CD4-positive, alpha-beta T cell (primary cell): ENCODE results near the gene DIAPH2. TPM values are rescaled to one million over a fixed set of nuclear protein-coding genes. Genes with fewer than 3 reads are reported as not detected.

ENCODE experiments used
- ATAC-seq: fragments of 200-7000 bp; cut with Tn5 transposase; one replicate; pipeline ENCODE4 v1.10.0; 2022; ENCODE audit warnings: mild to moderate bottlenecking; ENCODE audit not compliant: poor library complexity
- CTCF ChIA-PET: fragments of 350-600 bp; sonication (Branson Sonifier 250); formaldehyde crosslinking; loops from one replicate; lab custom pipeline; 2021; ENCODE audit warnings: antibody characterized with exemption, inconsistent platforms; lab: Charles Lee
- POLR2A ChIA-PET: fragments of 350-600 bp; sonication (Branson Sonifier 250); formaldehyde crosslinking; loops from one replicate; lab custom pipeline; 2021; ENCODE audit warnings: antibody characterized with exemption, inconsistent platforms; lab: Charles Lee
- DNase-seq, 14 experiments: peaks; one replicate each; pipeline ENCODE4 v3.0.0-alpha.2; 2013 to 2020; ENCODE audit warnings: mixed read lengths in 2 of 14
- H3K27ac ChIP-seq, 2 donors: one replicate each; pipeline versions ENCODE4 v1.5.1 to v1.7.0; 2013; ENCODE audit warnings: low read length in 2 of 2, low read depth in 1 of 2, mild to moderate bottlenecking in 1 of 2
- H3K27me3 ChIP-seq, 2 experiments: 1 replicate in 1 of 2; 2 replicates in 1 of 2; pipeline versions ENCODE4 v1.6.1 to v1.7.0; 2013; ENCODE audit warnings: low read length in 2 of 2, control low read depth in 1 of 2, mild to moderate bottlenecking in 1 of 2, moderate library complexity in 1 of 2; ENCODE audit not compliant: insufficient read depth in 2 of 2, control insufficient read depth in 1 of 2
- H3K36me3 ChIP-seq: one replicate; pipeline ENCODE4 v1.6.1; 2013; ENCODE audit warnings: low read length, control low read depth; ENCODE audit not compliant: insufficient read depth
- H3K4me1 ChIP-seq: one replicate; pipeline ENCODE4 v1.6.1; 2013; ENCODE audit warnings: low read length, control low read depth; ENCODE audit not compliant: insufficient read depth
- H3K4me3 ChIP-seq: one replicate; pipeline ENCODE4 v1.5.1; 2013; ENCODE audit warnings: mild to moderate bottlenecking, low read length, moderate library complexity
- H3K9me3 ChIP-seq, 2 experiments: 1 replicate in 1 of 2; 2 replicates in 1 of 2; pipeline versions ENCODE4 v1.6.1 to v1.7.0; 2013; ENCODE audit warnings: low read length in 2 of 2, mild to moderate bottlenecking in 2 of 2, control low read depth in 1 of 2, moderate library complexity in 1 of 2; ENCODE audit not compliant: control insufficient read depth in 1 of 2, insufficient read depth in 1 of 2
- H3K27ac Mint-ChIP-seq: one replicate; pipeline ENCODE4 v1.8.0; 2020; ENCODE audit warnings: mixed read lengths
- H3K27me3 Mint-ChIP-seq: one replicate; pipeline ENCODE4 v1.8.0; 2021; ENCODE audit warnings: mixed read lengths
- H3K36me3 Mint-ChIP-seq: one replicate; pipeline ENCODE4 v1.8.0; 2021; ENCODE audit warnings: low read depth, mixed read lengths
- H3K4me1 Mint-ChIP-seq: one replicate; pipeline ENCODE4 v1.8.0; 2021; ENCODE audit warnings: low read depth, mixed read lengths
- H3K4me3 Mint-ChIP-seq: one replicate; pipeline ENCODE4 v1.8.0; 2020; ENCODE audit warnings: mild to moderate bottlenecking, mixed read lengths
- H3K9me3 Mint-ChIP-seq: one replicate; pipeline ENCODE4 v1.8.0; 2020; ENCODE audit warnings: mixed read lengths
- intact Hi-C, 2 experiments: fragments of 100-400 bp; cut with DNase I in 1 of 2; cut with micrococcal nuclease in 1 of 2; formaldehyde crosslinking; loops; one replicate each; pipeline versions ENCODE4 v1.15.1 to v1.9.0; 2023 to 2025; cut with DNase I, micrococcal nuclease
- total RNA-seq, 174 experiments: library from RNA in 2 of 174; stranded (reverse) in 2 of 174; gene quantifications; one replicate each; pipeline ENCODE4 v1.2.3 and lab custom pipeline; 2021 to 2026
- TF ChIP-seq, protein P1 (sequence below): fragments of 200-600 bp; IDR thresholded peaks from one replicate; pipeline ENCODE4 v1.8.0; 2022; ENCODE audit warnings: antibody characterized with exemption, mild to moderate bottlenecking

The DIAPH2 gene
- total RNA-seq, 2 experiments from 2014 or later, result 11.4 to 11.7 TPM

DNA sequence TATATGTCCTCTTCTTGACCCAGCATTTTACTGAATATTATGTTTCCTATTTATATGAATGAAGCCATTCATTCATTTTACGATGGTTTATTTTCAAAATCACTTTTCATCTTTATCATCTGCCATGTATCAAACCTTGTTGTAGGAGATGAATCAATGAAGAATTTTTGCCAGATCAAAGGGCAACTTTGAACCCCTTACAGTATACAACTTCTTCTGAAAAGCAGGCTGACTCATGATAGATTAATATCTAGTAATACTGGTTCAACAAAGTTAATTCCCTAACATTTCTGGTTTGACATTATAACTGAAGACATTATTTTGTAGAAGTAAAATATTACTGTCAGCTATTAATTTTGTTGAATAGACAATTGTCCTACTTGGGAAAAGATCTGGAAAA is 425.1 kb downstream of the DIAPH2 start:
- Histone ChIP-seq H3K36me3 (no peaks in the 10 kb centered on the region), H3K27me3 (no peaks in the 10 kb centered on the region), H3K27ac (no peak overlapping the region), H3K4me3 (no peak overlapping the region), H3K9me3 (no peaks in the 10 kb centered on the region), H3K4me1 (no peaks in the 10 kb centered on the region)
- no peaks in the 10 kb centered on the region for H3K27me3 Mint-ChIP-seq
- H3K27ac Mint-ChIP-seq, result no peak overlapping the region
- intact Hi-C loops, result no loop called here
- no peaks in the 10 kb centered on the region for H3K36me3 Mint-ChIP-seq
- ChIA-PET POLR2A (no interaction called here), CTCF (no interaction called here)
- H3K4me1 Mint-ChIP-seq, result no peaks in the 10 kb centered on the region
- no peak overlapping the region for H3K4me3 Mint-ChIP-seq
- no peaks in the 10 kb centered on the region for H3K9me3 Mint-ChIP-seq
- TF ChIP-seq, protein P1, sequence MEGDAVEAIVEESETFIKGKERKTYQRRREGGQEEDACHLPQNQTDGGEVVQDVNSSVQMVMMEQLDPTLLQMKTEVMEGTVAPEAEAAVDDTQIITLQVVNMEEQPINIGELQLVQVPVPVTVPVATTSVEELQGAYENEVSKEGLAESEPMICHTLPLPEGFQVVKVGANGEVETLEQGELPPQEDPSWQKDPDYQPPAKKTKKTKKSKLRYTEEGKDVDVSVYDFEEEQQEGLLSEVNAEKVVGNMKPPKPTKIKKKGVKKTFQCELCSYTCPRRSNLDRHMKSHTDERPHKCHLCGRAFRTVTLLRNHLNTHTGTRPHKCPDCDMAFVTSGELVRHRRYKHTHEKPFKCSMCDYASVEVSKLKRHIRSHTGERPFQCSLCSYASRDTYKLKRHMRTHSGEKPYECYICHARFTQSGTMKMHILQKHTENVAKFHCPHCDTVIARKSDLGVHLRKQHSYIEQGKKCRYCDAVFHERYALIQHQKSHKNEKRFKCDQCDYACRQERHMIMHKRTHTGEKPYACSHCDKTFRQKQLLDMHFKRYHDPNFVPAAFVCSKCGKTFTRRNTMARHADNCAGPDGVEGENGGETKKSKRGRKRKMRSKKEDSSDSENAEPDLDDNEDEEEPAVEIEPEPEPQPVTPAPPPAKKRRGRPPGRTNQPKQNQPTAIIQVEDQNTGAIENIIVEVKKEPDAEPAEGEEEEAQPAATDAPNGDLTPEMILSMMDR, result no peak
- DNase-seq (no peak), ATAC-seq (no peak)

DNA sequence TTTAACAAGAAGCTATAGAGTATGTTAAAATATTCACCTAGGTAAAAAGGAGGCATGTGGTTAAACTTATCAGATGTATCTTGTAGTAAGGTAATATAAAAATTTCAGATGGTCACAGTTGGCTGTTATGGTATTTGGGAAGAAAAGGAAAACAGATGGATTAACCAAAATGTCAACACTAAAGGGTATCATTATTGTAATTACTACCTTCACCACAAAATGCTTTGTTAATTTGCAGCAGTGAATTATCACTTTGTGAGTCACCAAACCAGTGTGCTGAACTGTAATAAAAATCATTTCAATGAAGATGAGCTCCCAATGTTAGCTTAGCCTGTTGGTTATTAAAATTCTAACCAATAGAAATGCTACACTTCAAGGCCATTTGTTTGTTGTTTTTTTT is 432.9 kb downstream of the DIAPH2 start:
- no peaks in the 10 kb centered on the region for H3K27me3 Mint-ChIP-seq
- no peaks in the 10 kb centered on the region for H3K36me3 ChIP-seq
- H3K4me1 Mint-ChIP-seq, result no peaks in the 10 kb centered on the region
- POLR2A ChIA-PET, result no interaction called here
- ATAC-seq, result no peak
- no peaks in the 10 kb centered on the region for H3K9me3 Mint-ChIP-seq
- no peaks in the 10 kb centered on the region for H3K4me1 ChIP-seq
- no peaks in the 10 kb centered on the region for H3K9me3 ChIP-seq
- H3K36me3 Mint-ChIP-seq, result peaks cover 14% of the 10 kb centered on the region
- DNase-seq, result no peak
- CTCF ChIA-PET, result no interaction called here
- H3K27me3 ChIP-seq, result no peaks in the 10 kb centered on the region
- intact Hi-C loops, result no loop called here
- no peak overlapping the region for H3K27ac Mint-ChIP-seq
- H3K27ac ChIP-seq, result no peak overlapping the region
- TF ChIP-seq, protein P1, result no peak
- H3K4me3 Mint-ChIP-seq, result no peak overlapping the region
- H3K4me3 ChIP-seq, result no peak overlapping the region

DNA sequence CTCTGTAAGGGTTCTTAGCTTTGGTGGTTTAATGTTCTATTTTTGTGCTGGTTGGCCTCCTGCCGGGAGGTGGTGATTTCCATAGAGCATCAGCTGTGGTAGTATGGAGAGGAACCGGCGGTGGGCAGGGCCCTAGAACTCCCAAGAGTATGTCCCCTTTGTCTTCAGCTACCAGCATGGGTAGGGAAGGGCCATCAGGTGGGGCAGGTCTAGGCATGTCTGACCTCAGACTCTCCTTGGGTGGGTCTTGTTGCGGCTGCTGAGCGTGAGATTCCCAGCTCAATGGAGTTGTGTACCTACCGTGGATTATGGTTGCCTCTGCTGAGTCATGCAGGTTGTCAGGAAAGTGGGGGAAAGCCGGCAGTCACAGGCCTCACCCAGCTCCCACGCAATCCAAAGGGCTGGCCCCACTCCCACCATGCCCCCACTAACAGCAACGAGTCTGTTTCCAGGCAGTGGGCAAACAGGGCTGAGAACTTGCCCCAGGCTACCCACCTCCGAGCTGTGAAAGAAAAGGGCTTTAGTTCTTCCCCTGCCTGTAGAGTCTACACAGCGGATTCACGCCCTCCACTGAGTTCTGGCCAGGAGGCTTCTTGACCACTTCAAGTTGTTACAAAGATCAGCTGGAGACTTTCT is 434.9 kb downstream of the DIAPH2 start:
- Mint-ChIP-seq H3K9me3 (no peaks in the 10 kb centered on the region), H3K4me3 (no peak overlapping the region), H3K4me1 (no peaks in the 10 kb centered on the region), H3K27ac (no peak overlapping the region), H3K27me3 (no peaks in the 10 kb centered on the region), H3K36me3 (peaks cover 14% of the 10 kb centered on the region)
- Histone ChIP-seq H3K9me3 (no peaks in the 10 kb centered on the region), H3K4me1 (no peaks in the 10 kb centered on the region), H3K27ac (no peak overlapping the region), H3K4me3 (no peak overlapping the region), H3K36me3 (no peaks in the 10 kb centered on the region), H3K27me3 (no peaks in the 10 kb centered on the region)
- POLR2A ChIA-PET, result no interaction called here
- CTCF ChIA-PET, result no interaction called here
- TF ChIP-seq, protein P1, result no peak
- no peak for DNase-seq
- ATAC-seq, result no peak
- intact Hi-C loops, result no loop called here
